Colonic mucosa (tissue), 4 donors: ENCODE measurements around the gene UFC1. TPM values are rescaled to one million over a fixed set of nuclear protein-coding genes. Genes with fewer than 3 reads are reported as not detected.

Source experiments
- DNase-seq: peaks from one replicate; pipeline ENCODE4 v3.0.0-alpha.2; 2020
- H3K27ac ChIP-seq: fragments of 200-600 bp; one replicate; pipeline ENCODE4 v1.8.0; 2021
- H3K27me3 ChIP-seq: fragments of 200-600 bp; one replicate; pipeline ENCODE4 v1.8.0; 2021
- H3K36me3 ChIP-seq: fragments of 200-600 bp; one replicate; pipeline ENCODE4 v1.8.0; 2021
- H3K4me1 ChIP-seq: fragments of 200-600 bp; one replicate; pipeline ENCODE4 v1.8.0; 2021; ENCODE audit warnings: mild to moderate bottlenecking
- H3K4me3 ChIP-seq: fragments of 200-600 bp; one replicate; pipeline ENCODE4 v1.8.0; 2021
- H3K9ac ChIP-seq, 2 donors: one replicate each; pipeline ENCODE4 v1.7.0; 2013; ENCODE audit warnings: control low read depth in 2 of 2, low read depth in 2 of 2, low read length in 2 of 2
- H3K9me3 ChIP-seq: fragments of 200-600 bp; one replicate; pipeline ENCODE4 v1.8.0; 2021
- CTCF ChIP-seq: fragments of 200-600 bp; IDR thresholded peaks from one replicate; pipeline ENCODE4 v1.8.0; 2022; ENCODE audit warnings: antibody characterized with exemption, mild to moderate bottlenecking
- intact Hi-C: fragments of 100-400 bp; cut with DNase I; formaldehyde crosslinking; loops from one replicate; pipeline ENCODE4 v1.14.1; 2022
- total RNA-seq, 2 donors: library from RNA; stranded (reverse); fragmentation: NEBNext Ultra II Directional in 1 of 2; extraction: Animal tissue kit (Norgen Biotek cat#: 25700) in 1 of 2; gene quantifications; one replicate each; pipeline ENCODE4 v1.2.1, GENCODE V29; 2021
- donor health status: healthy.
- donor health status: DM: no; HTN: no; CAD: no.
- donor health status: DM: no; HTN: no; CAD: no.

UFC1 gene
- total RNA-seq, 2 donors from 2014 or later: 94.2 to 111 TPM

- no peak overlapping the region for H3K9ac ChIP-seq
- intact Hi-C loops: no loop called here
- H3K4me3 ChIP-seq: no peak overlapping the region
- H3K27me3 ChIP-seq: no peaks in the 10 kb centered on the region
- no peaks in the 10 kb centered on the region for H3K36me3 ChIP-seq
- DNase-seq: no peak
- peaks cover 18% of the 10 kb centered on the region for H3K4me1 ChIP-seq
- no peak for TF ChIP-seq CTCF
- no peaks in the 10 kb centered on the region for H3K9me3 ChIP-seq
- H3K27ac ChIP-seq: no peak overlapping the region
Observed at GRCh38 chr1:161157867-161158266, 4.1 kb downstream of the UFC1 start.

GRCh38 chr1:161158316-161159010, 4.7 kb downstream of the UFC1 start:
- Histone ChIP-seq H3K9ac (peak overlapping the region; percentile 85), H3K4me3 (peak overlapping the region; percentile 95), H3K4me1 (peaks cover 18% of the 10 kb centered on the region), H3K9me3 (no peaks in the 10 kb centered on the region), H3K36me3 (no peaks in the 10 kb centered on the region), H3K27ac (peak overlapping the region; percentile 69), H3K27me3 (no peaks in the 10 kb centered on the region)
- TF ChIP-seq CTCF: no peak
- DNase-seq: no peak
- intact Hi-C loops: no loop called here

GRCh38 chr1:161159087-161159912, 5.5 kb downstream of the UFC1 start, which contains the start of gene USP21:
Gene USP21 (plus strand): TSS chr1:161159500. CDS start chr1:161160641, 1,141 bp downstream.
- Histone ChIP-seq H3K4me3 (peak within 1 kb of the TSS; percentile 95), H3K36me3 (no peaks in the 10 kb centered on the region), H3K9ac (peak within 1 kb of the TSS; percentile 85), H3K27me3 (no peaks in the 10 kb centered on the region), H3K4me1 (peaks cover 18% of the 10 kb centered on the region), H3K9me3 (no peaks in the 10 kb centered on the region), H3K27ac (peak within 1 kb of the TSS; percentile 69)
- no peak for TF ChIP-seq CTCF
- peak; percentile 94 for DNase-seq
- intact Hi-C loops: no loop called here

GRCh38 chr1:161159913-161160243, 6.1 kb downstream of the UFC1 start:
- H3K9ac ChIP-seq: peak overlapping the region; percentile 85
- peak overlapping the region; percentile 95 for H3K4me3 ChIP-seq
- H3K36me3 ChIP-seq: no peaks in the 10 kb centered on the region
- intact Hi-C loops: no loop called here
- H3K27ac ChIP-seq: peak overlapping the region; percentile 69
- DNase-seq: no peak
- H3K4me1 ChIP-seq: peaks cover 14% of the 10 kb centered on the region
- H3K9me3 ChIP-seq: no peaks in the 10 kb centered on the region
- no peaks in the 10 kb centered on the region for H3K27me3 ChIP-seq
- no peak for TF ChIP-seq CTCF

- intact Hi-C loops: no loop called here
- no peak for DNase-seq
- H3K9ac ChIP-seq: peak overlapping the region in 1 of 2 donors; percentile 85
- H3K27ac ChIP-seq: no peak overlapping the region
- no peak for TF ChIP-seq CTCF
- no peaks in the 10 kb centered on the region for H3K36me3 ChIP-seq
- H3K4me1 ChIP-seq: peaks cover 14% of the 10 kb centered on the region
- no peaks in the 10 kb centered on the region for H3K9me3 ChIP-seq
- H3K4me3 ChIP-seq: peak overlapping the region; percentile 95
- no peaks in the 10 kb centered on the region for H3K27me3 ChIP-seq
Observed at GRCh38 chr1:161160671-161161145, 6.9 kb downstream of the UFC1 start.
